Neuronal stem cell (in vitro differentiated cells): ENCODE results near the gene CTSZ.
A peak's percentile ranks its signal among the peaks of the same experiment; 100 is the strongest.

Experiments used
- DNase-seq: peaks from one replicate; pipeline ENCODE4 v3.0.0-alpha.2; 2013; ENCODE audit warnings: low spot score
- H2AFZ ChIP-seq: one replicate; pipeline ENCODE4 v1.6.1; 2013; ENCODE audit warnings: mild to moderate bottlenecking, low read length, inconsistent platforms
- H2AK5ac ChIP-seq: 2 replicates; pipeline ENCODE4 v1.6.1; 2013; ENCODE audit warnings: low read depth, mild to moderate bottlenecking, inconsistent platforms, low read length, moderate library complexity, mixed read lengths
- H2BK120ac ChIP-seq: 2 replicates; pipeline ENCODE4 v1.6.1; 2013; ENCODE audit warnings: low read depth, mild to moderate bottlenecking, inconsistent platforms, low read length, moderate library complexity, mixed read lengths
- H2BK12ac ChIP-seq: one replicate; pipeline ENCODE4 v1.6.1; 2013; ENCODE audit warnings: low read length, inconsistent platforms
- H2BK15ac ChIP-seq: 2 replicates; pipeline ENCODE4 v1.6.1; 2013; ENCODE audit warnings: mild to moderate bottlenecking, low read length, inconsistent platforms, mixed read lengths
- H2BK5ac ChIP-seq: one replicate; pipeline ENCODE4 v1.6.1; 2013; ENCODE audit warnings: inconsistent platforms, mild to moderate bottlenecking, low read length, moderate library complexity
- H3K14ac ChIP-seq: one replicate; pipeline ENCODE4 v1.6.1; 2013; ENCODE audit warnings: low read length, inconsistent platforms
- H3K18ac ChIP-seq: 2 replicates; pipeline ENCODE4 v1.6.1; 2013; ENCODE audit warnings: low read length, inconsistent platforms
- H3K23ac ChIP-seq: 2 replicates; pipeline ENCODE4 v1.6.1; 2013; ENCODE audit warnings: low read depth, mild to moderate bottlenecking, mixed read lengths, low read length, inconsistent platforms; ENCODE audit not compliant: poor library complexity
- H3K27ac ChIP-seq: replicated peaks from 3 replicates; pipeline ENCODE4 v1.5.1; 2013; ENCODE audit warnings: low read length, inconsistent platforms
- H3K27me3 ChIP-seq, 3 experiments: 2 replicates each; pipeline ENCODE4 v1.6.1; 2013; ENCODE audit warnings: low read length in 3 of 3, mild to moderate bottlenecking in 2 of 3, inconsistent platforms in 1 of 3, low read depth in 1 of 3, mixed read lengths in 1 of 3, moderate library complexity in 1 of 3; ENCODE audit not compliant: control insufficient read depth in 3 of 3, insufficient read depth in 3 of 3
- H3K36me3 ChIP-seq, 2 donors: replicated peaks in 1 of 2; 2 replicates each; pipeline ENCODE4 v1.6.1; 2013; ENCODE audit warnings: low read length in 2 of 2; ENCODE audit not compliant: control insufficient read depth in 2 of 2, insufficient read depth in 2 of 2
- H3K4ac ChIP-seq: 2 replicates; pipeline ENCODE4 v1.6.1; 2013; ENCODE audit warnings: inconsistent platforms, mild to moderate bottlenecking, low read length, moderate library complexity
- H3K4me1 ChIP-seq, 2 donors: 1 replicate in 1 of 2; 2 replicates in 1 of 2; pipeline ENCODE4 v1.6.1; 2013; ENCODE audit warnings: low read length in 2 of 2, low read depth in 1 of 2; ENCODE audit not compliant: control insufficient read depth in 2 of 2, insufficient read depth in 1 of 2
- H3K4me2 ChIP-seq: one replicate; pipeline ENCODE4 v1.6.1; 2013; ENCODE audit warnings: mild to moderate bottlenecking, low read length, inconsistent platforms; ENCODE audit not compliant: insufficient read depth, poor library complexity, severe bottlenecking
- H3K4me3 ChIP-seq, 2 donors: 2 replicates each; pipeline ENCODE4 v1.5.1; 2013; ENCODE audit warnings: low read length in 2 of 2, mild to moderate bottlenecking in 2 of 2, inconsistent platforms in 1 of 2, moderate library complexity in 1 of 2
- H3K79me1 ChIP-seq: one replicate; pipeline ENCODE4 v1.6.1; 2013; ENCODE audit warnings: low read depth, mild to moderate bottlenecking, inconsistent platforms, low read length, moderate library complexity
- H3K9ac ChIP-seq: one replicate; pipeline ENCODE4 v1.6.1; 2013; ENCODE audit warnings: mild to moderate bottlenecking, low read depth, low read length, inconsistent platforms; ENCODE audit not compliant: poor library complexity
- H3K9me3 ChIP-seq, 2 donors: replicated peaks in 1 of 2; 2 replicates each; pipeline versions ENCODE3 to v1.6.1; 2013; ENCODE audit warnings: low read length in 2 of 2, mild to moderate bottlenecking in 2 of 2, inconsistent platforms in 1 of 2, low read depth in 1 of 2, mixed read lengths in 1 of 2, moderate library complexity in 1 of 2; ENCODE audit not compliant: control insufficient read depth in 2 of 2, insufficient read depth in 1 of 2
- H4K8ac ChIP-seq: one replicate; pipeline ENCODE4 v1.6.1; 2013; ENCODE audit warnings: low read depth, mild to moderate bottlenecking, inconsistent platforms, low read length, moderate library complexity
- H4K91ac ChIP-seq: one replicate; pipeline ENCODE4 v1.6.1; 2013; ENCODE audit warnings: low read length, low read depth, mild to moderate bottlenecking, inconsistent platforms; ENCODE audit not compliant: poor library complexity
- WGBS, 2 donors: extraction: QIAGEN DNeasy Blood & Tissue Kit; methylation state at CpG; one replicate each; pipeline ENCODE4 v1.1.7; 2013; ENCODE audit warnings: missing lambda C conversion rate in 2 of 2, mixed read lengths in 1 of 2; ENCODE audit not compliant: insufficient read length in 2 of 2, insufficient replicate concordance in 1 of 2; ENCODE audit errors: extremely low coverage in 2 of 2; 5-methylcytosine and 5-hydroxymethylcytosine counted together

Gene CTSZ

GRCh38 chr20:59044295-59044694 lies 37.2 kb upstream of the CTSZ start:
- no peak overlapping the region for H2BK120ac ChIP-seq
- WGBS, 2 donors, result no CpG with 5 or more reads among the region's 3 CpGs

GRCh38 chr20:59043698-59044097 lies 36.6 kb upstream of the CTSZ start:
- no peak overlapping the region for H2AFZ ChIP-seq
- H3K79me1 ChIP-seq, result peaks cover 5% of the 10 kb centered on the region
- no peak overlapping the region for H2BK5ac ChIP-seq
- H3K27ac ChIP-seq, result no peak overlapping the region
- DNase-seq, result no peak
- H3K9me3 ChIP-seq, result peaks cover 0 to 16% of the 10 kb centered on the region in 2 donors
- no peak overlapping the region for H3K18ac ChIP-seq
- H3K4ac ChIP-seq, result no peak overlapping the region
- H2AK5ac ChIP-seq, result no peak overlapping the region
- no peaks in the 10 kb centered on the region for H3K27me3 ChIP-seq
- H3K9ac ChIP-seq, result no peak overlapping the region
- no peak overlapping the region for H2BK12ac ChIP-seq
- no CpG with 5 or more reads among the region's 3 CpGs for WGBS, 2 donors
- no peak overlapping the region for H3K14ac ChIP-seq
- H3K4me2 ChIP-seq, result no peak overlapping the region
- H3K36me3 ChIP-seq, result peaks cover 0 to 8% of the 10 kb centered on the region in 2 donors
- no peak overlapping the region for H3K4me3 ChIP-seq
- no peak overlapping the region for H4K91ac ChIP-seq
- no peak overlapping the region for H3K23ac ChIP-seq
- H4K8ac ChIP-seq, result no peak overlapping the region
- H2BK15ac ChIP-seq, result no peak overlapping the region
- no peak overlapping the region for H2BK120ac ChIP-seq
- H3K4me1 ChIP-seq, result peaks cover 3 to 4% of the 10 kb centered on the region in 2 donors

More at GRCh38 chr20:59044295-59044694, 37.2 kb upstream of the CTSZ start:
- H3K18ac ChIP-seq, result no peak overlapping the region
- peaks cover 5% of the 10 kb centered on the region for H3K79me1 ChIP-seq
- H4K8ac ChIP-seq, result no peak overlapping the region
- H3K14ac ChIP-seq, result no peak overlapping the region
- peaks cover 0 to 8% of the 10 kb centered on the region in 2 donors for H3K36me3 ChIP-seq
- no peak for DNase-seq
- H2BK15ac ChIP-seq, result no peak overlapping the region
- H2BK12ac ChIP-seq, result no peak overlapping the region
- no peak overlapping the region for H3K4ac ChIP-seq
- H2AFZ ChIP-seq, result no peak overlapping the region
- no peak overlapping the region for H3K4me3 ChIP-seq
- no peak overlapping the region for H2AK5ac ChIP-seq
- no peak overlapping the region for H4K91ac ChIP-seq
- peaks cover 0 to 16% of the 10 kb centered on the region in 2 donors for H3K9me3 ChIP-seq
- H3K27me3 ChIP-seq, result no peaks in the 10 kb centered on the region
- peaks cover 3 to 4% of the 10 kb centered on the region in 2 donors for H3K4me1 ChIP-seq
- no peak overlapping the region for H2BK5ac ChIP-seq
- no peak overlapping the region for H3K27ac ChIP-seq
- H3K9ac ChIP-seq, result no peak overlapping the region
- H3K4me2 ChIP-seq, result no peak overlapping the region
- no peak overlapping the region for H3K23ac ChIP-seq

- no CpG with 5 or more reads among the region's 66 CpGs for WGBS, 2 donors
Observed at GRCh38 chr20:59042796-59043631, 36.0 kb upstream of the CTSZ start.

GRCh38 chr20:59042151-59042795 lies 35.2 kb upstream of the CTSZ start, which contains the start of gene PRELID3B:
PRELID3B (minus strand) TSS chr20:59042786; CDS start chr20:59042730, 56 bp downstream.
- H3K14ac ChIP-seq, result no peak within 1 kb of the TSS
- no peak within 1 kb of the TSS for H3K27ac ChIP-seq
- peak within 1 kb of the TSS; percentile 69 to 85 for H3K4me3 ChIP-seq
- H2BK5ac ChIP-seq, result no peak within 1 kb of the TSS
- H3K27me3 ChIP-seq, result no peaks in the 10 kb centered on the region
- H3K36me3 ChIP-seq, result peaks cover 3 to 15% of the 10 kb centered on the region in 2 donors
- no peak for DNase-seq
- peak within 1 kb of the TSS; percentile 96 for H2AFZ ChIP-seq
- peaks cover 0 to 16% of the 10 kb centered on the region in 2 donors for H3K9me3 ChIP-seq
- H3K23ac ChIP-seq, result peak within 1 kb of the TSS; percentile 83
- peak within 1 kb of the TSS; percentile 85 for H4K8ac ChIP-seq
- peaks cover 5% of the 10 kb centered on the region for H3K79me1 ChIP-seq
- H4K91ac ChIP-seq, result no peak within 1 kb of the TSS
- H2BK12ac ChIP-seq, result no peak within 1 kb of the TSS
- WGBS, 2 donors, result no CpG with 5 or more reads among the region's 50 CpGs
- peak within 1 kb of the TSS; percentile 81 for H3K9ac ChIP-seq
- H3K4me1 ChIP-seq, result peaks cover 3 to 14% of the 10 kb centered on the region in 2 donors
- peak within 1 kb of the TSS; percentile 60 for H3K4me2 ChIP-seq
- no peak within 1 kb of the TSS for H2BK120ac ChIP-seq
- H3K18ac ChIP-seq, result peak within 1 kb of the TSS; percentile 69
- peak within 1 kb of the TSS; percentile 58 for H2AK5ac ChIP-seq
- no peak within 1 kb of the TSS for H3K4ac ChIP-seq
- H2BK15ac ChIP-seq, result peak within 1 kb of the TSS; percentile 45

More at GRCh38 chr20:59042796-59043631, 36.0 kb upstream of the CTSZ start:
- DNase-seq, result peak; percentile 84
- Histone ChIP-seq H3K18ac (peak overlapping the region; percentile 69), H2BK5ac (no peak overlapping the region), H3K79me1 (peaks cover 5% of the 10 kb centered on the region), H2BK15ac (peak overlapping the region; percentile 45), H2BK12ac (no peak overlapping the region), H3K14ac (no peak overlapping the region), H3K4ac (no peak overlapping the region), H3K4me1 (peaks cover 3 to 9% of the 10 kb centered on the region in 2 donors), H3K36me3 (peaks cover 0 to 11% of the 10 kb centered on the region in 2 donors), H3K27ac (no peak overlapping the region), H3K27me3 (no peaks in the 10 kb centered on the region), H3K23ac (peak overlapping the region; percentile 83), H2AFZ (peak overlapping the region; percentile 96), H2AK5ac (peak overlapping the region; percentile 58), H3K4me3 (peak overlapping the region; percentile 69 to 85), H2BK120ac (no peak overlapping the region), H3K4me2 (peak overlapping the region; percentile 60), H3K9ac (no peak overlapping the region), H3K9me3 (peaks cover 0 to 16% of the 10 kb centered on the region in 2 donors), H4K8ac (peak overlapping the region; percentile 85), H4K91ac (no peak overlapping the region)
